ENCODE results near the gene NFKBIZ. TPM values are rescaled to one million over a fixed set of nuclear protein-coding genes. Genes with fewer than 3 reads are reported as not detected.

NFKBIZ gene
- total and polyA plus RNA-seq, 9 of the 15 experiments (the other 6 are each of a cell fraction or from before 2014, with no cell fraction given): 1.2 to 13.7 (median 5.7) TPM

GRCh38 chr3:101888653-101889052, 39.3 kb downstream of the NFKBIZ start:
- Histone ChIP-seq H3K79me2 (ENCODE audit: control insufficient read depth, insufficient read depth, low read length) (no peaks in the 10 kb centered on the region), H3K4me1 (replicated peaks in 1 of 2; ENCODE audit: control insufficient read depth in 2 of 2, insufficient read depth in 2 of 2, low read length in 2 of 2) (no peaks in the 10 kb centered on the region), H3K9ac (ENCODE audit: insufficient read depth in 1 of 2, low read depth in 2 of 2, low read length in 2 of 2) (no peak overlapping the region), H3K9me1 (ENCODE audit: control insufficient read depth, insufficient read depth, low read length) (no peaks in the 10 kb centered on the region), H3K27me3 (ENCODE audit: control insufficient read depth in 2 of 2, insufficient read depth in 2 of 2, low read length in 2 of 2) (no peaks in the 10 kb centered on the region), H3K27ac (ENCODE audit: extremely low read depth, low read depth, low read length) (no peak overlapping the region), H2AFZ (ENCODE audit: low read depth, low read length) (no peak overlapping the region), H3K36me3 (ENCODE audit: control insufficient read depth, insufficient read depth, low read length) (no peaks in the 10 kb centered on the region), H3K9me3 (replicated peaks; ENCODE audit: control insufficient read depth, insufficient read depth, low read depth, low read length) (no peaks in the 10 kb centered on the region), H4K20me1 (replicated peaks; ENCODE audit: control insufficient read depth, insufficient read depth, low read length) (no peaks in the 10 kb centered on the region), H3K4me2 (ENCODE audit: insufficient read depth, low read length) (no peak overlapping the region), H3K4me3 (no peak overlapping the region)
- DNase-seq (ENCODE audit: extremely low read depth in 1 of 4, low spot score in 3 of 4) (no peak), ATAC-seq (no peak), FAIRE-seq (no peak)
- no TSS peak for BruUV-seq (replicated peaks)
- intact Hi-C loops (cut with micrococcal nuclease): no loop called here
- POLR2A ChIA-PET: no interaction called here
- CTCF ChIA-PET (ENCODE audit: low intra/inter-chr PET ratio): no interaction called here
- 11% methylated on average over 3 of the region's 3 CpGs for WGBS (ENCODE audit: insufficient coverage, low coverage, missing lambda C conversion rate)
- TF ChIP-seq RUNX1 (IDR thresholded peaks at IDR 0.05; ENCODE audit: low read depth) (no peak), E2F3 (CRISPR knock-in tag; IDR thresholded peaks at IDR 0.05) (no peak), XRCC4 (IDR thresholded peaks at IDR 0.05; ENCODE audit: extremely low read depth, insufficient read depth, insufficient read length) (no peak)
- in situ Hi-C loops (cut with MboI): no loop called here

- H3K9me1 ChIP-seq (ENCODE audit: control insufficient read depth, insufficient read depth, low read length): no peaks in the 10 kb centered on the region
- H3K9me3 ChIP-seq (replicated peaks; ENCODE audit: control insufficient read depth, insufficient read depth, low read depth, low read length): no peaks in the 10 kb centered on the region
- intact Hi-C loops (cut with micrococcal nuclease) (no loop called here), in situ Hi-C loops (cut with MboI) (no loop called here)
- H3K79me2 ChIP-seq (ENCODE audit: control insufficient read depth, insufficient read depth, low read length): no peaks in the 10 kb centered on the region
- ATAC-seq (no peak), FAIRE-seq (no peak), DNase-seq (ENCODE audit: extremely low read depth in 1 of 4, low spot score in 3 of 4) (no peak)
- BruUV-seq (replicated peaks): no TSS peak
- no peak overlapping the region for H3K4me2 ChIP-seq (ENCODE audit: insufficient read depth, low read length)
- no peak overlapping the region for H3K9ac ChIP-seq (ENCODE audit: insufficient read depth in 1 of 2, low read depth in 2 of 2, low read length in 2 of 2)
- ChIA-PET POLR2A (no interaction called here), CTCF (ENCODE audit: low intra/inter-chr PET ratio) (no interaction called here)
- no peak overlapping the region for H3K27ac ChIP-seq (ENCODE audit: extremely low read depth, low read depth, low read length)
- no peaks in the 10 kb centered on the region for H3K27me3 ChIP-seq (ENCODE audit: control insufficient read depth in 2 of 2, insufficient read depth in 2 of 2, low read length in 2 of 2)
- no peaks in the 10 kb centered on the region for H3K36me3 ChIP-seq (ENCODE audit: control insufficient read depth, insufficient read depth, low read length)
- no peaks in the 10 kb centered on the region for H4K20me1 ChIP-seq (replicated peaks; ENCODE audit: control insufficient read depth, insufficient read depth, low read length)
- H3K4me1 ChIP-seq (replicated peaks in 1 of 2; ENCODE audit: control insufficient read depth in 2 of 2, insufficient read depth in 2 of 2, low read length in 2 of 2): no peaks in the 10 kb centered on the region
- no peak overlapping the region for H3K4me3 ChIP-seq
- H2AFZ ChIP-seq (ENCODE audit: low read depth, low read length): no peak overlapping the region
- TF ChIP-seq ZNF507 (tag; conservative IDR thresholded peaks at IDR 0.05) (no peak), ZKSCAN8 (CRISPR knock-in tag; IDR thresholded peaks at IDR 0.05) (no peak), RNF2 (IDR thresholded peaks at IDR 0.05) (no peak)
Observed at GRCh38 chr3:101890716-101891115, 41.4 kb downstream of the NFKBIZ start.
